Transverse colon (tissue), 4 donors: ENCODE results near the gene TULP4. TPM values are rescaled to one million over a fixed set of nuclear protein-coding genes. Genes with fewer than 3 reads are reported as not detected.

Experiments used
- DNase-seq: peaks from one replicate; pipeline ENCODE4 v3.0.0-alpha.2; 2019
- H3K27ac ChIP-seq, 4 donors: fragments of 200-600 bp; sonication (generic); 2 replicates each; pipeline ENCODE4 v1.5.1; 2016 to 2018; ENCODE audit warnings: inconsistent platforms in 4 of 4
- H3K27me3 ChIP-seq: fragments of 200-600 bp; sonication (generic); 2 replicates; pipeline ENCODE4 v1.5.1; 2017; ENCODE audit warnings: inconsistent platforms
- H3K36me3 ChIP-seq, 4 donors: fragments of 200-600 bp; sonication (generic); 2 replicates each; pipeline ENCODE4 v1.5.1; 2017 to 2019; ENCODE audit warnings: inconsistent platforms in 4 of 4
- H3K4me1 ChIP-seq, 4 donors: fragments of 200-600 bp; sonication (generic); 2 replicates each; pipeline ENCODE4 v1.5.1; 2017 to 2020; ENCODE audit warnings: inconsistent platforms in 4 of 4
- H3K4me3 ChIP-seq, 4 donors: fragments of 200-600 bp; sonication (generic); 1 replicate in 1 of 4; 2 replicates in 3 of 4; pipeline versions ENCODE4 v1.5.1 to v1.6.1; 2017 to 2019; ENCODE audit warnings: inconsistent platforms in 4 of 4
- H3K9me3 ChIP-seq, 2 donors: fragments of 200-600 bp; sonication (generic); 2 replicates each; pipeline ENCODE4 v1.5.1; 2017 to 2019; ENCODE audit warnings: inconsistent platforms in 2 of 2
- EP300 ChIP-seq: sonication (generic); formaldehyde crosslinking; IDR thresholded peaks from one replicate; pipeline ENCODE4 v1.6.1; 2017; ENCODE audit warnings: antibody characterized with exemption, low read depth
- POLR2A ChIP-seq: fragments of 450-650 bp; IDR thresholded peaks from one replicate; pipeline ENCODE4 v1.6.1; 2016; ENCODE audit warnings: antibody characterized with exemption, mild to moderate bottlenecking, moderate library complexity
- POLR2AphosphoS5 ChIP-seq, 3 donors: sonication (generic); formaldehyde crosslinking; IDR thresholded peaks; one replicate each; pipeline ENCODE4 v1.6.1; 2016; ENCODE audit warnings: antibody characterized with exemption in 3 of 3
- WGBS, 2 donors: methylation state at CpG; one replicate each; pipeline ENCODE4 v1.1.5; 2018; ENCODE audit warnings: low coverage in 1 of 2; 5-methylcytosine and 5-hydroxymethylcytosine counted together
- in situ Hi-C, 4 donors: fragments of 200-750 bp; cut with MboI; loops; one replicate each; pipeline versions ENCODE4 v1.15.0 to v1.15.1; 2017; ENCODE audit warnings: low sequenced_read_pairs in 3 of 4, low pct_ligation_motif_present in 1 of 4, low pct_unique_long_range_greater_than_20kb in 1 of 4
- intact Hi-C: fragments of 100-400 bp; cut with DNase I; formaldehyde crosslinking; loops from one replicate; pipeline ENCODE4 v1.15.1; 2023; ENCODE audit warnings: low total_unique reads
- total RNA-seq, 4 donors: library from RNA; depleted of rRNA; stranded (reverse); fragments of >200 nt; gene quantifications; one replicate each; pipeline ENCODE4 v1.1.0, GENCODE V29; 2016
- TF ChIP-seq, protein P1 (sequence below), 5 experiments: fragments of 200-600 bp in 3 of 5; fragments of 450-650 bp in 2 of 5; sonication (generic) in 3 of 5; IDR thresholded peaks; 1 replicate in 2 of 5; 2 replicates in 3 of 5; pipeline ENCODE4 v1.5.1; 2016 to 2017; ENCODE audit warnings: antibody characterized with exemption in 5 of 5, inconsistent platforms in 3 of 5, mild to moderate bottlenecking in 2 of 5, moderate library complexity in 1 of 5

The TULP4 gene
- total RNA-seq, 4 donors from 2014 or later: 53.9 to 138 (median 95.1) TPM

DNA sequence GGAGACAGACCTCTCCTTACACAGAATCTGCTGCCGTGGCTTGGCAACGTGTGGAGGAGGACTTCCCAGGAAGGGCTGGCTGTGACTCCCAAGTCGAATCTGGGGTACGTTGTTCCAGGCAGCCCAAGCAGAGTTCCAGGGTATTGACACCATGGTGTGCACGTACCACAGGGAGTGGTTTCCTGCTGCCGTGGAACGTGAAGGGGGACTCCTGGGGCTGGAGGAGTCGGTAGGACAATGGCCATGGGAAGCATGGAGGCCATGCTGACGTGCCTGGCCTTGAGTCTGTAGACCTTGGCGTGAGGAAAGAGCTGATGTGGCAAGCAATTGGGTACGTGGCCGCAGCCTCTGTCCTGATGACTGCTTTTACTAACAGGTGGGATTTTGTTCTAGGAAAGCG is 119.3 kb downstream of the TULP4 start:
- no peak for TF ChIP-seq POLR2A
- TF ChIP-seq EP300: no peak
- TF ChIP-seq, protein P1, sequence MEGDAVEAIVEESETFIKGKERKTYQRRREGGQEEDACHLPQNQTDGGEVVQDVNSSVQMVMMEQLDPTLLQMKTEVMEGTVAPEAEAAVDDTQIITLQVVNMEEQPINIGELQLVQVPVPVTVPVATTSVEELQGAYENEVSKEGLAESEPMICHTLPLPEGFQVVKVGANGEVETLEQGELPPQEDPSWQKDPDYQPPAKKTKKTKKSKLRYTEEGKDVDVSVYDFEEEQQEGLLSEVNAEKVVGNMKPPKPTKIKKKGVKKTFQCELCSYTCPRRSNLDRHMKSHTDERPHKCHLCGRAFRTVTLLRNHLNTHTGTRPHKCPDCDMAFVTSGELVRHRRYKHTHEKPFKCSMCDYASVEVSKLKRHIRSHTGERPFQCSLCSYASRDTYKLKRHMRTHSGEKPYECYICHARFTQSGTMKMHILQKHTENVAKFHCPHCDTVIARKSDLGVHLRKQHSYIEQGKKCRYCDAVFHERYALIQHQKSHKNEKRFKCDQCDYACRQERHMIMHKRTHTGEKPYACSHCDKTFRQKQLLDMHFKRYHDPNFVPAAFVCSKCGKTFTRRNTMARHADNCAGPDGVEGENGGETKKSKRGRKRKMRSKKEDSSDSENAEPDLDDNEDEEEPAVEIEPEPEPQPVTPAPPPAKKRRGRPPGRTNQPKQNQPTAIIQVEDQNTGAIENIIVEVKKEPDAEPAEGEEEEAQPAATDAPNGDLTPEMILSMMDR (IDR thresholded peaks at IDR 0.05): no peak
- no peak for TF ChIP-seq POLR2AphosphoS5 (IDR thresholded peaks at IDR 0.05)
- WGBS, 2 donors: 89 to 91% methylated on average over 3 to 13 of the region's 13 CpGs
- H3K27ac ChIP-seq: no peak overlapping the region

DNA sequence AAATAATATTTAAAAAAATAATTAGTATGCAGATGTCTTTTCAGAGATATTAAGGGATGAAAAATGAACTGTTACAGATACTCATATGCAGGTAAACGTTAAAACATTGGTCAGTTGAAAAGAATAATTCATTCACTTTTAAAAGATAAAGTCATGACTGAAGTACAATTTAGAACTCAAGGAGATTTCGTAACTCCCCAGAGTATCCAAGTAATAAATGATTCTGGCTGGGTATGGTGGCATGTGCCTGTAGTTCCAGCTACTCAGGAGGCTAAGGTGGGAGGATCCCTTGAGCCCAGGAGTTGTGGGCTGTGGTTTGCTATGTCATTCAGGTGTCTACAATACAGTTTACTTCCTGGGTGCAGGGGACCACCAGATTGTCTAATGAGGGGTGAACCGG is 125.3 kb downstream of the TULP4 start:
- Histone ChIP-seq H3K27me3 (no peaks in the 10 kb centered on the region), H3K36me3 (no peaks in the 10 kb centered on the region), H3K4me1 (no peaks in the 10 kb centered on the region), H3K4me3 (no peak overlapping the region), H3K9me3 (no peaks in the 10 kb centered on the region), H3K27ac (no peak overlapping the region)
- intact Hi-C loops: no loop called here
- in situ Hi-C loops: no loop called here
- TF ChIP-seq POLR2AphosphoS5 (IDR thresholded peaks at IDR 0.05): no peak
- no peak for TF ChIP-seq EP300
- DNase-seq: no peak
- whole genome bisulfite sequencing, 2 donors: 94% methylated on average over 2 to 3 of the region's 3 CpGs

More for the DNA sequence above, 119.3 kb downstream of the TULP4 start:
- no peak for DNase-seq
- intact Hi-C loops: no loop called here
- Histone ChIP-seq H3K4me3 (no peak overlapping the region), H3K27me3 (no peaks in the 10 kb centered on the region), H3K36me3 (no peaks in the 10 kb centered on the region), H3K4me1 (no peaks in the 10 kb centered on the region), H3K9me3 (no peaks in the 10 kb centered on the region)
- in situ Hi-C loops: no loop called here

DNA sequence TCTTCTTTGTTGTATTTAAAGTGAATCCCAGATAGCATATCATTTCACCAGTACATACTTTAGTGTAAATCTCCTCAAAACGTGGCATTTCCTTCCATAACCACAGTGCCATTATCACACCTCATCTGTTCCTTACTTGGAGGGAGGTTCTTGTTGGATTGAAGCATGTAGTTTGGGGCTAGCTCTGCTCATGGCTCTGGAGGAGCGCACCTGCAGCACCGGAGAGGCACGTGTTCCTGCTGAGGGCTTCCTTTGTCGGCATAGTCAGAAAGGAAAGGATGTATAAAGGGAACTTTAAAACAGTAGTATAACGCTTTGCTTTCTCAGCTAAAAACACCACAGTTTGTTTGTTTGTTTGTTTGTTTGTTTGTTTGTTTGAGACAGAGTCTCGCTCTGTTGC is 126.0 kb downstream of the TULP4 start:
- Histone ChIP-seq H3K27me3 (no peaks in the 10 kb centered on the region), H3K4me3 (no peak overlapping the region), H3K4me1 (no peaks in the 10 kb centered on the region), H3K9me3 (no peaks in the 10 kb centered on the region), H3K27ac (no peak overlapping the region), H3K36me3 (no peaks in the 10 kb centered on the region)
- intact Hi-C loops (no loop called here), in situ Hi-C loops (no loop called here)
- no peak for DNase-seq
- 90 to 93% methylated on average over 3 to 7 of the region's 7 CpGs for WGBS, 2 donors
- TF ChIP-seq POLR2A: no peak
- TF ChIP-seq EP300: no peak
- TF ChIP-seq, protein P1 (IDR thresholded peaks at IDR 0.05): no peak
- no peak for TF ChIP-seq POLR2AphosphoS5 (IDR thresholded peaks at IDR 0.05)

DNA sequence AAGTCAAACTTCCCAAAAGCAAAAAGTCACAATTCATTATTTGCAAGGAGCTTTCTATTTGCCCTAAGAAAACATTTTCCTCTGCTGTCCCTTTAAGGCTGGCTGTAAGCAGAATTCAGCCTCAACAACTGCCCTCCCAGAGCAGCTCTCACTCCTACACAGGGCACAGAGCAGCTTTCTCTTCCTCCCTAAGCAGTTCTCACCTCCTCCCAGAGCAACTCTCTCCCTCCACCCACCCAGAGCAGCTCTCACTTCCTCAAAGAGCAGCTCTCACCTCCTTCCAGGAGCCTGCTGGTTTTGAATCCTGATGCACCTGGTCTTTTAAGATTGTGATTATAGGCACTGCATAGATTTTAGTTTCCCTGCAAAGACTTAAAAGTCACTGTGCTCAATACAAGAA is 127.0 kb downstream of the TULP4 start:
- DNase-seq: no peak
- no peaks in the 10 kb centered on the region for H3K36me3 ChIP-seq
- TF ChIP-seq, protein P1 (IDR thresholded peaks at IDR 0.05): no peak
- TF ChIP-seq EP300 (no peak), POLR2A (no peak), POLR2AphosphoS5 (IDR thresholded peaks at IDR 0.05) (no peak)
- H3K4me3 ChIP-seq: no peak overlapping the region
- no peaks in the 10 kb centered on the region for H3K4me1 ChIP-seq
- H3K27me3 ChIP-seq: no peaks in the 10 kb centered on the region
- intact Hi-C loops (no loop called here), in situ Hi-C loops (no loop called here)
- no peak overlapping the region for H3K27ac ChIP-seq
- H3K9me3 ChIP-seq: no peaks in the 10 kb centered on the region

DNA sequence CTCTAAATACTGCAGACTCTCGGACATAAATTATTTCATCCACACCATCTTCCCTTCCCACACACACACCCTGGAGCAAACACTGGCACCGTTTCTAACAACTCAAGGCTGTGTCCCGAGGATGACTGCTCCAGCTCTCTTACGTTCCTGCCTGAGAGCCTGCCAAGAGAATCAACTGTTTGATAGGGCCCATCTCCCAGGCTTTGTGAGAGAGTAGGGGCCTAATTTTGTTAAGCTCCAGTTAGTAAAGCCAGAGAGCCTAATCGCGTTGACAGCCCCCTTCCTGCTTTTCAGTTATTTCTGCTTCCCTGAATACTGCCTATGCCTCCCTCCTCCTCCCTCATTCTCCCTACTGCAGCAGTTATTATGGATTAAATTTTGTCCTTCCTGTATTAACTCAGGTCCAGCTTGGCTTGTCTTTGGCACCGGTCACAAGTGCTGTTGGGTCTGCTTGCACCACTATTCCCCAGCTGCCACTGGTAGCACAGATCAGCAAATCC is 129.5 kb downstream of the TULP4 start:
- Histone ChIP-seq H3K4me1 (no peaks in the 10 kb centered on the region), H3K27ac (no peak overlapping the region), H3K36me3 (no peaks in the 10 kb centered on the region), H3K9me3 (no peaks in the 10 kb centered on the region), H3K4me3 (no peak overlapping the region), H3K27me3 (no peaks in the 10 kb centered on the region)
- TF ChIP-seq POLR2A (no peak), EP300 (no peak), POLR2AphosphoS5 (IDR thresholded peaks at IDR 0.05) (no peak)
- TF ChIP-seq, protein P1 (IDR thresholded peaks at IDR 0.05): no peak
- DNase-seq: no peak
- in situ Hi-C loops: no loop called here
- 67 to 72% methylated on average over 6 to 7 of the region's 7 CpGs for WGBS, 2 donors
- intact Hi-C loops: no loop called here
